ENCODE data around the gene TEDDM1.

TEDDM1 gene

GRCh38 chr1:182368903-182369302 is 31.6 kb downstream of the TEDDM1 start:
- Histone ChIP-seq H2AK5ac (ENCODE audit: low read length) (no peak overlapping the region), H3K79me2 (ENCODE audit: control insufficient read depth, insufficient read depth, low read length, poor library complexity) (no peaks in the 10 kb centered on the region), H3K4me3 (ENCODE audit: low read depth, low read length) (no peak overlapping the region), H3K4me2 (ENCODE audit: low read length) (no peak overlapping the region), H2BK5ac (ENCODE audit: low read depth, low read length, poor library complexity) (no peak overlapping the region), H3K18ac (ENCODE audit: low read length) (no peak overlapping the region), H4K8ac (ENCODE audit: low read depth, low read length) (no peak overlapping the region), H3K23ac (ENCODE audit: low read length) (no peak overlapping the region), H3K4me1 (ENCODE audit: control insufficient read depth in 1 of 2, insufficient read depth in 2 of 2, low read length in 2 of 2) (no peaks in the 10 kb centered on the region), H3K4ac (ENCODE audit: low read depth, low read length) (no peak overlapping the region), H4K12ac (ENCODE audit: low read depth, low read length) (no peak overlapping the region), H3K9ac (ENCODE audit: low read length) (no peak overlapping the region), H3K79me1 (ENCODE audit: low read length) (no peaks in the 10 kb centered on the region), H4K91ac (ENCODE audit: low read depth, low read length) (no peak overlapping the region), H3K9me3 (ENCODE audit: insufficient read depth, low read depth, low read length) (peaks cover 1% of the 10 kb centered on the region), H3K27me3 (ENCODE audit: insufficient read depth, low read length) (no peaks in the 10 kb centered on the region), H2BK120ac (ENCODE audit: insufficient read depth, low read length, poor library complexity) (no peak overlapping the region), H3K36me3 (ENCODE audit: control insufficient read depth in 1 of 2, insufficient read depth in 2 of 2, low read length in 2 of 2) (no peaks in the 10 kb centered on the region), H2AFZ (ENCODE audit: insufficient read depth, low read length, poor library complexity) (no peak overlapping the region), H3K14ac (ENCODE audit: low read length) (no peak overlapping the region), H3K27ac (ENCODE audit: low read depth, low read length) (no peak overlapping the region), H2BK12ac (ENCODE audit: low read length) (no peak overlapping the region)
- no CpG with 5 or more reads among the region's 4 CpGs for WGBS (ENCODE audit: extremely low coverage, insufficient coverage, insufficient read length)
- DNase-seq = no peak

GRCh38 chr1:182368358-182368757 is 32.1 kb downstream of the TEDDM1 start:
- Histone ChIP-seq H2BK5ac (ENCODE audit: low read depth, low read length, poor library complexity) (no peak overlapping the region), H3K79me1 (ENCODE audit: low read length) (no peaks in the 10 kb centered on the region), H4K8ac (ENCODE audit: low read depth, low read length) (no peak overlapping the region), H3K36me3 (ENCODE audit: control insufficient read depth in 1 of 2, insufficient read depth in 2 of 2, low read length in 2 of 2) (no peaks in the 10 kb centered on the region), H3K9ac (ENCODE audit: low read length) (no peak overlapping the region), H3K27me3 (ENCODE audit: insufficient read depth, low read length) (no peaks in the 10 kb centered on the region), H4K12ac (ENCODE audit: low read depth, low read length) (no peak overlapping the region), H3K79me2 (ENCODE audit: control insufficient read depth, insufficient read depth, low read length, poor library complexity) (no peaks in the 10 kb centered on the region), H3K27ac (ENCODE audit: low read depth, low read length) (no peak overlapping the region), H4K91ac (ENCODE audit: low read depth, low read length) (no peak overlapping the region), H3K4me1 (ENCODE audit: control insufficient read depth in 1 of 2, insufficient read depth in 2 of 2, low read length in 2 of 2) (no peaks in the 10 kb centered on the region), H3K14ac (ENCODE audit: low read length) (no peak overlapping the region), H2AFZ (ENCODE audit: insufficient read depth, low read length, poor library complexity) (no peak overlapping the region), H3K9me3 (ENCODE audit: insufficient read depth, low read depth, low read length) (peaks cover 1% of the 10 kb centered on the region), H2BK12ac (ENCODE audit: low read length) (no peak overlapping the region), H3K4me2 (ENCODE audit: low read length) (no peak overlapping the region), H2BK120ac (ENCODE audit: insufficient read depth, low read length, poor library complexity) (no peak overlapping the region), H3K23ac (ENCODE audit: low read length) (no peak overlapping the region), H2AK5ac (ENCODE audit: low read length) (no peak overlapping the region), H3K4ac (ENCODE audit: low read depth, low read length) (no peak overlapping the region), H3K18ac (ENCODE audit: low read length) (no peak overlapping the region), H3K4me3 (ENCODE audit: low read depth, low read length) (no peak overlapping the region)
- no CpG with 5 or more reads among the region's 4 CpGs for WGBS (ENCODE audit: extremely low coverage, insufficient coverage, insufficient read length)
- no peak for DNase-seq

GRCh38 chr1:182367926-182368325 is 32.5 kb downstream of the TEDDM1 start:
- Histone ChIP-seq H3K4me2 (ENCODE audit: low read length) (no peak overlapping the region), H3K23ac (ENCODE audit: low read length) (no peak overlapping the region), H3K27ac (ENCODE audit: low read depth, low read length) (no peak overlapping the region), H3K18ac (ENCODE audit: low read length) (no peak overlapping the region), H3K4me3 (ENCODE audit: low read depth, low read length) (no peak overlapping the region), H2AK5ac (ENCODE audit: low read length) (no peak overlapping the region), H3K4ac (ENCODE audit: low read depth, low read length) (no peak overlapping the region), H4K91ac (ENCODE audit: low read depth, low read length) (no peak overlapping the region), H3K79me2 (ENCODE audit: control insufficient read depth, insufficient read depth, low read length, poor library complexity) (no peaks in the 10 kb centered on the region), H2BK120ac (ENCODE audit: insufficient read depth, low read length, poor library complexity) (no peak overlapping the region), H3K9me3 (ENCODE audit: insufficient read depth, low read depth, low read length) (peaks cover 1% of the 10 kb centered on the region), H3K79me1 (ENCODE audit: low read length) (no peaks in the 10 kb centered on the region), H2AFZ (ENCODE audit: insufficient read depth, low read length, poor library complexity) (no peak overlapping the region), H2BK5ac (ENCODE audit: low read depth, low read length, poor library complexity) (no peak overlapping the region), H3K36me3 (ENCODE audit: control insufficient read depth in 1 of 2, insufficient read depth in 2 of 2, low read length in 2 of 2) (no peaks in the 10 kb centered on the region), H3K4me1 (ENCODE audit: control insufficient read depth in 1 of 2, insufficient read depth in 2 of 2, low read length in 2 of 2) (no peaks in the 10 kb centered on the region), H4K12ac (ENCODE audit: low read depth, low read length) (no peak overlapping the region), H3K9ac (ENCODE audit: low read length) (no peak overlapping the region), H2BK12ac (ENCODE audit: low read length) (no peak overlapping the region), H4K8ac (ENCODE audit: low read depth, low read length) (no peak overlapping the region), H3K14ac (ENCODE audit: low read length) (no peak overlapping the region), H3K27me3 (ENCODE audit: insufficient read depth, low read length) (no peaks in the 10 kb centered on the region)
- no CpG with 5 or more reads among the region's 2 CpGs for WGBS (ENCODE audit: extremely low coverage, insufficient coverage, insufficient read length)
- no peak for DNase-seq

GRCh38 chr1:182366596-182366995 is 33.9 kb downstream of the TEDDM1 start:
- DNase-seq = no peak
- H3K23ac ChIP-seq (ENCODE audit: low read length) = no peak overlapping the region
- H2AFZ ChIP-seq (ENCODE audit: insufficient read depth, low read length, poor library complexity) = no peak overlapping the region

More at GRCh38 chr1:182366596-182366995, 33.9 kb downstream of the TEDDM1 start:
- Histone ChIP-seq H3K4ac (ENCODE audit: low read depth, low read length) (no peak overlapping the region), H2BK5ac (ENCODE audit: low read depth, low read length, poor library complexity) (no peak overlapping the region), H3K9ac (ENCODE audit: low read length) (no peak overlapping the region), H2BK12ac (ENCODE audit: low read length) (no peak overlapping the region), H2BK120ac (ENCODE audit: insufficient read depth, low read length, poor library complexity) (no peak overlapping the region), H4K91ac (ENCODE audit: low read depth, low read length) (no peak overlapping the region), H3K4me1 (ENCODE audit: control insufficient read depth in 1 of 2, insufficient read depth in 2 of 2, low read length in 2 of 2) (no peaks in the 10 kb centered on the region), H3K36me3 (ENCODE audit: control insufficient read depth in 1 of 2, insufficient read depth in 2 of 2, low read length in 2 of 2) (no peaks in the 10 kb centered on the region), H3K9me3 (ENCODE audit: insufficient read depth, low read depth, low read length) (peaks cover 1% of the 10 kb centered on the region), H2AK5ac (ENCODE audit: low read length) (no peak overlapping the region), H3K27me3 (ENCODE audit: insufficient read depth, low read length) (no peaks in the 10 kb centered on the region), H3K14ac (ENCODE audit: low read length) (no peak overlapping the region), H3K79me2 (ENCODE audit: control insufficient read depth, insufficient read depth, low read length, poor library complexity) (no peaks in the 10 kb centered on the region), H4K12ac (ENCODE audit: low read depth, low read length) (no peak overlapping the region), H3K27ac (ENCODE audit: low read depth, low read length) (no peak overlapping the region), H3K4me2 (ENCODE audit: low read length) (no peak overlapping the region), H4K8ac (ENCODE audit: low read depth, low read length) (no peak overlapping the region), H3K79me1 (ENCODE audit: low read length) (no peaks in the 10 kb centered on the region), H3K18ac (ENCODE audit: low read length) (no peak overlapping the region), H3K4me3 (ENCODE audit: low read depth, low read length) (no peak overlapping the region)
- no CpG with 5 or more reads among the region's 2 CpGs for WGBS (ENCODE audit: extremely low coverage, insufficient coverage, insufficient read length)
